Subcutaneous adipose tissue (tissue), 4 donors: ENCODE data around the gene PTPRJ. TPM values are rescaled to one million over a fixed set of nuclear protein-coding genes. Genes with fewer than 3 reads are reported as not detected.

Experiments used
- CTCF ChIP-seq: fragments of 450-650 bp; IDR thresholded peaks from one replicate; pipeline ENCODE4 v1.5.1; 2016; ENCODE audit warnings: low read depth, mild to moderate bottlenecking, control low read depth, antibody characterized with exemption, moderate library complexity
- total RNA-seq, 4 donors: library from RNA; depleted of rRNA; stranded (reverse); fragments of >200 nt; gene quantifications; one replicate each; pipeline ENCODE4 v1.1.0, GENCODE V29; 2016

Gene PTPRJ
- total RNA-seq, 4 donors from 2014 or later, result 5.1 to 28.7 (median 9.4) TPM

- TF ChIP-seq CTCF, result no peak
Observed at GRCh38 chr11:48058788-48059187, 78.4 kb downstream of the PTPRJ start.

GRCh38 chr11:48062649-48063048 is 82.3 kb downstream of the PTPRJ start:
- TF ChIP-seq CTCF, result no peak

GRCh38 chr11:48063424-48063978 is 83.1 kb downstream of the PTPRJ start:
- TF ChIP-seq CTCF, result no peak

- no peak for TF ChIP-seq CTCF
Observed at GRCh38 chr11:48064306-48064705, 83.9 kb downstream of the PTPRJ start.

- TF ChIP-seq CTCF, result no peak
Observed at GRCh38 chr11:48066881-48067800, 86.8 kb downstream of the PTPRJ start.

- no peak for TF ChIP-seq CTCF
Observed at GRCh38 chr11:48073031-48073861, 92.9 kb downstream of the PTPRJ start.
